ENCODE data around the gene OR4M2.
"Not testable (repeated sequence)": the region's sequence is repeated elsewhere in the genome, so short reads cannot be mapped to it uniquely, and the experiment has no call there.

Gene OR4M2, protein sequence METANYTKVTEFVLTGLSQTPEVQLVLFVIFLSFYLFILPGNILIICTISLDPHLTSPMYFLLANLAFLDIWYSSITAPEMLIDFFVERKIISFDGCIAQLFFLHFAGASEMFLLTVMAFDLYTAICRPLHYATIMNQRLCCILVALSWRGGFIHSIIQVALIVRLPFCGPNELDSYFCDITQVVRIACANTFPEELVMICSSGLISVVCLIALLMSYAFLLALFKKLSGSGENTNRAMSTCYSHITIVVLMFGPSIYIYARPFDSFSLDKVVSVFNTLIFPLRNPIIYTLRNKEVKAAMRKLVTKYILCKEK

DNA sequence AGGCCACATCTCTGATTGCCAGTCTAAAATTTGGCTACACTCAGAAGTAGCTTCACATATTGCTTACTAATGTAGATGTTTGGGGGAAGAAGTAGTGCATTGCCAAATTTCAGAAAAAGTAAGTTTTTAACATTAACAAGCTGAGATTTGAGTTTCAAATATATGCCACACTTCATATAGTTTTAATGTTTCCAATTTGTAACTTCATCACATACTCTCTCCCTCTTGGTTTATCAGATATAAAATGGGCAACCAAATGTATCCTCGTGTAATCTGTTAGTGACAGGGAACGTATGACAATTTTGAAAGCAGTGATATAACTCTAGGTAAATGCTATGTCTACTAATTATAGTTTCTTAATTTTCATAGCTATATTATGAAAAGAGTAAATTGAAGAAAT, at the start of gene OR4M2:
Gene OR4M2 (plus strand): TSS at position 301 of the 400 bp plus-strand sequence. CDS start 98 bp downstream, at position 399.
- DNase-seq, result not testable (repeated sequence)

DNA sequence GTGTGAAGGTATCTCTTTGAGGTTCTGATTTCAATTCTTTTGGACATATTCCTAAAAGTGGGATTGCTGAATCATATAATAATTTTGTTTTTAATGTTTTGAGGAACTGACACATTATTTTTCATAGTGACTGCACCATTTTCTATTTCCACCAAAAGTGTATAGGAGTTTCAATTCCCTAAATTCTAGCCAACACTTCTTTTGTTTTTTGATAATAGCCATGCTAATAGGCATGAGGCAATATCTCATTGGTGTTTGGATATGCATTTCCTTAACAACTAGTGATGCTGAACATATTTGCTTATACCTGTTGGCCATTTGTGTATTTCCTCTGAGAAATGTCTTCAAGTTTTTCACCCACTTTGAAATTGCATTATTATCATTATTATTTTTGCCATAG, 11.1 kb upstream of the OR4M2 start:
- DNase-seq, result not testable (repeated sequence)

DNA sequence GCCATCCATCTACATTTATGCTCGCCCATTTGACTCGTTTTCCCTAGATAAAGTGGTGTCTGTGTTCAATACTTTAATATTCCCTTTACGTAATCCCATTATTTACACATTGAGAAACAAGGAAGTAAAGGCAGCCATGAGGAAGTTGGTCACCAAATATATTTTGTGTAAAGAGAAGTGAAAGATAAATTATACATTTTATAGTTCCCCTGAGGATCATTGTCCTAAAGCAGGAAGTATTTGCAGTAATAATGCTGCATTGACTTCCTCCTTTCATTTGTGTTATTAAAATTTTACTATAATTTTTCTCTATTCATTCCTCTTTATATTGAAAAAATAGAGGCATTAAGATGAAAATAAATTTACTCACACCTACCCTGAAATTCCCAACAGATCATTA, 1.1 kb downstream of the OR4M2 start:
- not testable (repeated sequence) for DNase-seq

DNA sequence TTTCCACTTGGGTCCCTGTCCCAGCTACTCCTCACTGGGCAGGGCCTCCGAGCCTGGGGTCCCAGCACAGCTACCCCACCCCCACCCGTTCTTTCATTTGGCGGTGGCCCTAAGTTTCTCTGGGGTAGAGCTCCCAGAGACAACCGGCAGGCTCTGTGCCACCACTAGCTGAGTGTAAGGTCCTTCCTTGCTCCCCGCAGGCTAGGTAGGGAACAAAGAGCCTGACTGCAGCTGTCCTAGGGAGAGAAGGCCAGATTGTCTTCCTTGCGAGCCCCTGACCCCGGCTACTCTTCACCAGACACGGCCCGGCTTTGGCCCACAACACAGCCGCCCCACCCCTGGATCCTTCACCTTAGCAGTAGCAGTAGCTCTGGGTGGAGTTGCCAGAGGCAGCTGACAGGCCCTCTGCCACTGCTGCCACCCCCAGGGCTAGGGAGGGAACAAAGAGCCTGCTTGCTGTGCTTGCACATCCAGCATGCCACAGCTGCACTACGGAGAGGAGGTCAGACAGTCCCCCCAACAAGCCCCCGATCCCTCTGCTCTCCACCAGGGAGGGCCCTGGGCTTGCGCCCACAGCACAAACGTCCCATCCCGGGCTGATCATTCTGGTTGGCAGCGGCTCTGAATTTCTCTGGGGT, 18.4 kb downstream of the OR4M2 start:
- DNase-seq, result not testable (repeated sequence)

DNA sequence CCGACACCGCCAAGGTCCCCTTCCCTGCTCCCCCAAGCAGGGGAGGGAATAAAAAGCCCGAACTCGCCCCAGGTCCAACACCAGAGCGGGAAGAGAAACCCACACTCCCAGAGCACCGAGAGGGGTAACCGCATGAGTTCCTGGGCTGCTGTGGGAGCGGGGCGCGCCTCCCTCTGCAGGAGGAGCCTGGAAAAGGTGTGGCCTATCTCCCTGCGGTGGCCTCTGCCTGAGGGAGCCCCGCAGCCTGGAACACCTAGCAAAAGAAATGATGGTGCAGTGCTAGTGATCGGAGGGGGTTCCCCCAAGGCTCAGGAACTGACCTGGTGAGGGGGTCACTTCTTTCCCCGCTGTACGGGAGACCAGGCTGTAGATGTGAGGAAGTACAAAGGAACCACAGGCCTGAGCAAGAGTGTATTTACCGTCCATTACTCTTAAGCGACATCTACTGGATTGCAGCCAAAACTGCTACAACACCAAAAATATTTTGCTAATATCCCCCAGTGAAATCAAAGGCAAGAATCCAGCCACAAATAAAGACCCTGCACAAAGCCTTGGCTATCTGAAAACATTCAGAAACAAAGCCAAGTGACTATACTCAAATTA, 19.1 kb downstream of the OR4M2 start:
- DNase-seq, result not testable (repeated sequence)

DNA sequence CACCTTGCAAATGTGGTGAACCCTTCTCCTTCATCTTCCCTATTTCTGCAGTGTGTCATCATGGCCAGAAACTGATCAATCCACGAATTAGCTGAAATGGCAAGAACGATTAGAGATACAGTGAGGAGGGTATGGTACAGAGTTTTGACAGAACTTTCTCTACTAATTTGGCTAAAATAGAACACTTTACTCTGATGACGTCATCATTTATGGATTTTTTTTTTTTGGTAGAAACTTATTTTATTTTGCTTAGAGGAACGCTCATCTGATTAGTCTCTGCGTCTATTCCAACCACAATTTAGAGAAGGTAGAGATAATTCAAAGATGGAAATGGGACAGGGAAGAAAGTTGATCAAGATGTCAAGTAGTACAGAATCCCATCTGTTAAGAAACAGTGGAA, 41.7 kb downstream of the OR4M2 start:
- not testable (repeated sequence) for DNase-seq

Measured in NCI-H1694 treated with DMSO at 0.1 percent for 48 hours (cell line).